A549 (cell line): ENCODE measurements around the gene PNLDC1. TPM values are rescaled to one million over a fixed set of nuclear protein-coding genes. Genes with fewer than 3 reads are reported as not detected.

Experiments
- ATAC-seq, 2 experiments: fragments of 200-7000 bp in 1 of 2; fragments of >200 bp in 1 of 2; cut with Nextera tagmentation in 1 of 2; cut with Tn5 transposase in 1 of 2; 3 replicates each; pipeline versions ENCODE4 v1.8.0 to v1.9.1; 2018 to 2020; ENCODE audit warnings: mild to moderate bottlenecking in 1 of 2, moderate library complexity in 1 of 2
- CTCF ChIA-PET: fragments of 300-600 bp; sonication (Branson Sonifier 250); formaldehyde crosslinking; extraction: SDS; loops from one replicate; lab custom pipeline; 2021; ENCODE audit warnings: antibody characterized with exemption, inconsistent platforms; lab: Yijun Ruan, JAX
- POLR2A ChIA-PET: fragments of 350-600 bp; formaldehyde crosslinking; extraction: SDS; loops from one replicate; lab custom pipeline; 2021; ENCODE audit warnings: antibody characterized with exemption, inconsistent platforms; lab: Yijun Ruan, JAX
- DNase-seq, 2 experiments: peaks; one replicate each; pipeline versions ENCODE4 v3.0.0 to v3.0.0-alpha.2; 2011 to 2016; ENCODE audit warnings: low read depth in 1 of 2, low spot score in 1 of 2
- FAIRE-seq: peaks from 2 replicates; lab custom pipeline; 2011; peaks lifted over from hg19 to GRCh38; lab: Jason Lieb, UNC
- H3K27ac ChIP-seq, 2 experiments: fragments of >200 bp; sonication (Bioruptor Twin); formaldehyde crosslinking; 3 replicates each; pipeline ENCODE4 v1.5.1; 2016 to 2017
- H3K4me1 ChIP-seq: fragments of >200 bp; sonication (Bioruptor Twin); formaldehyde crosslinking; 3 replicates; pipeline ENCODE4 v1.6.1; 2016
- H3K4me2 ChIP-seq: fragments of >200 bp; sonication (Bioruptor Twin); formaldehyde crosslinking; 3 replicates; pipeline ENCODE4 v1.6.1; 2016
- H3K4me3 ChIP-seq: fragments of >200 bp; sonication (Bioruptor Twin); formaldehyde crosslinking; 3 replicates; pipeline ENCODE4 v1.5.1; 2016
- H3K9me3 ChIP-seq: fragments of >200 bp; sonication (Bioruptor Twin); formaldehyde crosslinking; 3 replicates; pipeline ENCODE4 v1.6.1; 2016
- BCL3 ChIP-seq: fragments of >200 bp; sonication (Bioruptor Twin); formaldehyde crosslinking; IDR thresholded peaks from 3 replicates; pipeline ENCODE4 v1.6.1; 2016
- CHD4 ChIP-seq: fragments of 200-600 bp; sonication (generic); IDR thresholded peaks from 2 replicates; pipeline ENCODE4 v1.6.1; 2016; ENCODE audit warnings: antibody characterized with exemption, mild to moderate bottlenecking, borderline replicate concordance
- CTCF ChIP-seq: fragments of >200 bp; sonication (Bioruptor Twin); formaldehyde crosslinking; IDR thresholded peaks from 3 replicates; pipeline ENCODE4 v1.5.1; 2016
- EHF ChIP-seq: fragments of 250-450 bp; sonication (Bioruptor Pico); IDR thresholded peaks from 2 replicates; pipeline ENCODE4 v1.5.0; 2020; ENCODE audit warnings: mild to moderate bottlenecking
- FOSB ChIP-seq: fragments of 250-450 bp; sonication (Bioruptor Pico); IDR thresholded peaks from 2 replicates; pipeline ENCODE4 v1.5.0; 2020; ENCODE audit warnings: mild to moderate bottlenecking, moderate library complexity
- FOSL2 ChIP-seq, 2 experiments: fragments of 450-650 bp in 1 of 2; fragments of >200 bp in 1 of 2; sonication (Bioruptor Twin) in 1 of 2; formaldehyde crosslinking; IDR thresholded peaks; 2 replicates each; pipeline versions ENCODE4 v1.5.0 to v1.6.1; 2016 to 2020; ENCODE audit warnings: mild to moderate bottlenecking in 1 of 2, moderate library complexity in 1 of 2
- GATA3 ChIP-seq: IDR thresholded peaks from 2 replicates; pipeline ENCODE4 v1.6.1; 2012; ENCODE audit warnings: borderline replicate concordance
- HDAC2 ChIP-seq: fragments of 200-600 bp; sonication (generic); IDR thresholded peaks from 2 replicates; pipeline ENCODE4 v1.6.1; 2016
- HEYL ChIP-seq: fragments of 250-450 bp; sonication (Bioruptor Pico); IDR thresholded peaks from 2 replicates; pipeline ENCODE4 v1.8.0; 2021; ENCODE audit warnings: mild to moderate bottlenecking, moderate library complexity
- HOXA7 ChIP-seq: fragments of 250-450 bp; sonication (Bioruptor Pico); IDR thresholded peaks from 2 replicates; pipeline ENCODE4 v1.5.0; 2020; ENCODE audit warnings: mild to moderate bottlenecking, moderate library complexity
- HOXB13 ChIP-seq: fragments of 250-450 bp; sonication (Bioruptor Pico); IDR thresholded peaks from 2 replicates; pipeline ENCODE4 v1.5.0; 2020; ENCODE audit warnings: low read depth, mild to moderate bottlenecking, moderate library complexity
- KDM1A ChIP-seq: fragments of 200-600 bp; sonication (generic); IDR thresholded peaks from 2 replicates; pipeline ENCODE4 v1.6.1; 2016; ENCODE audit warnings: low read depth, mild to moderate bottlenecking
- MAFK ChIP-seq: fragments of 450-650 bp; IDR thresholded peaks from 2 replicates; pipeline ENCODE4 v1.6.1; 2014; ENCODE audit not compliant: partially characterized antibody
- NFE2L2 ChIP-seq: fragments of 150-350 bp; conservative IDR thresholded peaks from 2 replicates; pipeline ENCODE4 v1.6.1; 2014; ENCODE audit warnings: low read length
- PHF8 ChIP-seq: fragments of 200-600 bp; sonication (generic); IDR thresholded peaks from 2 replicates; pipeline ENCODE4 v1.6.1; 2016; ENCODE audit warnings: low read depth, mild to moderate bottlenecking, antibody characterized with exemption, moderate library complexity, borderline replicate concordance
- RAD21 ChIP-seq, 2 experiments: fragments of >200 bp in 1 of 2; sonication (Bioruptor Twin) in 1 of 2; formaldehyde crosslinking in 1 of 2; IDR thresholded peaks in 1 of 2; conservative IDR thresholded peaks in 1 of 2; 2 replicates in 1 of 2; 3 replicates in 1 of 2; pipeline ENCODE4 v1.6.1; 2012 to 2018; ENCODE audit warnings: inconsistent platforms in 1 of 2
- RARB ChIP-seq: fragments of 250-450 bp; sonication (Bioruptor Pico); IDR thresholded peaks from 2 replicates; pipeline ENCODE4 v1.8.0; 2021; ENCODE audit warnings: mild to moderate bottlenecking, moderate library complexity
- RFX5 ChIP-seq: fragments of 450-650 bp; IDR thresholded peaks from 2 replicates; pipeline ENCODE4 v1.7.1; 2014; ENCODE audit warnings: antibody characterized with exemption, mild to moderate bottlenecking, moderate library complexity
- SMC3 ChIP-seq: fragments of >200 bp; sonication (Bioruptor Twin); formaldehyde crosslinking; IDR thresholded peaks from 3 replicates; pipeline ENCODE4 v1.6.1; 2018; ENCODE audit warnings: inconsistent platforms
- SREBF2 ChIP-seq: fragments of 450-650 bp; IDR thresholded peaks from 2 replicates; pipeline ENCODE4 v1.6.1; 2014; ENCODE audit warnings: mild to moderate bottlenecking, moderate library complexity
- TP53 ChIP-seq: fragments of 250-450 bp; sonication (Bioruptor Pico); IDR thresholded peaks from 2 replicates; pipeline ENCODE4 v1.5.0; 2021; ENCODE audit warnings: mild to moderate bottlenecking, moderate library complexity
- ZFP36 ChIP-seq: fragments of 450-650 bp; IDR thresholded peaks from 2 replicates; pipeline ENCODE4 v1.6.1; 2014; ENCODE audit warnings: borderline replicate concordance; ENCODE audit not compliant: partially characterized antibody
- ZNF302 ChIP-seq: fragments of 250-450 bp; sonication (Bioruptor Pico); IDR thresholded peaks from 2 replicates; pipeline ENCODE4 v1.9.0; 2021; ENCODE audit warnings: inconsistent platforms, mild to moderate bottlenecking, moderate library complexity
- WGBS: methylation state at CpG from one replicate; pipeline ENCODE4 v1.1.6; 2017; ENCODE audit errors: missing lambda C conversion rate; 5-methylcytosine and 5-hydroxymethylcytosine counted together
- polyA minus RNA-seq: library from RNA; depleted of rRNA, polyadenylated mRNA; stranded (reverse); fragments of >200 nt; gene quantifications from 2 replicates; pipeline ENCODE4 v1.2.3, GENCODE V29; 2011; rRNA and poly(A)+ RNA removed
- polyA plus RNA-seq, 4 experiments: library from polyadenylated mRNA; depleted of rRNA in 3 of 4; stranded (reverse); fragments of >200 nt; fragmentation: RNase III in 1 of 4; extraction: RNeasy Plus Mini Kit Qiagen cat#74134 plus additional on column Dnase treatment in 1 of 4; gene quantifications; 2 replicates in 3 of 4; 3 replicates in 1 of 4; pipeline ENCODE4 v1.2.3, GENCODE V29; 2011 to 2017
- TF ChIP-seq, protein P1 (sequence below): fragments of 250-450 bp; sonication (Bioruptor Pico); IDR thresholded peaks from 2 replicates; pipeline ENCODE4 v1.5.0; 2021; ENCODE audit warnings: mild to moderate bottlenecking, moderate library complexity, borderline replicate concordance
- TF ChIP-seq, protein P2 (sequence below): fragments of 250-450 bp; sonication (Bioruptor Pico); IDR thresholded peaks from 2 replicates; pipeline ENCODE4 v1.5.0; 2020; ENCODE audit warnings: low read depth, mild to moderate bottlenecking, moderate library complexity
- TF ChIP-seq, protein P3 (sequence below): IDR thresholded peaks from 2 replicates; pipeline ENCODE4 v1.6.1; 2012
- TF ChIP-seq, protein P4 (sequence below): fragments of 450-650 bp; IDR thresholded peaks from 2 replicates; pipeline ENCODE4 v1.6.1; 2014; ENCODE audit warnings: antibody characterized with exemption

The PNLDC1 gene, protein sequence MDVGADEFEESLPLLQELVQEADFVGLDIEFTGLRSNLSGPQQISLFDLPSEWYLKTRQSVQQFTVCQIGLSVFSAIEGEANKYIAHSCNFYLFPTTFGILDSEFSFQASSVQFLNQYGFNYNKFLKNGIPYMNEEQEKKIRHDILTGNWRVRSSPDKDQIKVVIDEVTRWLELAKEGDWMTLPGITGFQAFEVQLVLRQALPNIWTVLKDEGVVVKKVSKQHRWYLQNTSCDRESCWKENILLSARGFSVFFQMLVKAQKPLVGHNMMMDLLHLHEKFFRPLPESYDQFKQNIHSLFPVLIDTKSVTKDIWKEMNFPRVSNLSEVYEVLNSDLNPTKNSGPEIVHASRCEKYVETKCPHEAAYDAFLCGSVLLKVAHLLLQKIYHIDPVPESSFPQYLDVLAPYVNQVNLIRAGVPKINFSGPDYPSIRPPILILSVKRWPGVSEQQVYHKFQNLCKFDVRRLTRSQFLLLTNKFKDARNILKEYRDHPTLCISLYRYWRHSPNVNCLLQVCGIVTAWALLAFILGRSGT
- polyA plus RNA-seq (2011; rRNA removed) (0.07 and 0.09 TPM in 2 replicates), polyA plus RNA-seq (2017; fragmentation: RNase III; extraction: RNeasy Plus Mini Kit Qiagen cat#74134 plus additional on column Dnase treatment) (0.08 to 0.13 TPM (median 0.12 TPM) in 3 replicates), polyA minus RNA-seq (not detected in 2 replicates)
- polyA plus RNA-seq (2012; cell fraction: cytosol; rRNA removed): 0.09 and 0.15 TPM in 2 replicates
- polyA plus RNA-seq (2012; cell fraction: nucleus; rRNA removed): 0.26 and 0.38 TPM in 2 replicates

DNA sequence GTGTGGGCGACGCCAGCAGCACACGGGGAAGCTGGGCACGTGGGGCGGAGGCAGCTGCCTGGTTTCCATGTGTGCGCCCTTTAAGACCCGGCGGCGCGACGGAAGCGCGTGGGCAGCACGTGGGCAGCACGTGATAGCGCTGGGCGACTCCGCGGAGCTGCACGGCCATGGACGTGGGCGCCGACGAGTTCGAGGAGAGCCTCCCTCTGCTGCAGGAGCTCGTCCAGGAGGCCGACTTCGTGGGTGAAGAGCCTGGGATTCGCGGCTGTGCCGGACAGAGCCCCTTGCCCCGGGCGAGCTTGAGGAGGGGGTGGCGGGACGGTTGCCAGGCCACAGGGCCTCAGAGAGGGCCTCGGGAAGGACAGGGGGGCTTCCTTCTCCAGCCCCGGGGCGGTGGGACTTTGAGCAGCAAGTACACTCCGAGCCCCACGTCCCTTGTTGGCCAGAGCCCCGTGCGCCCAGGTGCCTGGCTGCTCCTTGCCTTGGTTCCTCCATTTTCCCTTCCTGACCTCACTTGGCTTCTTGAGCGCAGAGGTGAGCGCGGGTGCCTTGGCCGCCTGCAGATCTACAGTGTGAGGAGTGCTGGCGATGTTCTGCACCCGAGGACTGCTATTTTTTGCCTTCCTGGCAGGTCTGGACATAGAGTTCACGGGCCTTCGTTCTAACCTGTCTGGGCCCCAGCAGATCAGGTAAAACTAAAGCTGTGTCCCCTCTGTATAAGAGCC lies at the start of gene PNLDC1:
Gene PNLDC1, plus strand, starts transcription at position 136 of the 725 bp plus-strand sequence. Its CDS starts 32 bp downstream, at position 168.
- ATAC-seq: no peak; a peak in 1 of 6 replicates
- TF ChIP-seq FOSL2 (IDR thresholded peaks at IDR 0.05) (no peak), FOSL2 (CRISPR knock-in tag; IDR thresholded peaks at IDR 0.05) (no peak), PHF8 (no peak), HOXA7 (CRISPR knock-in tag) (no peak), FOSB (no peak), SMC3 (no peak), MAFK (no peak), CHD4 (no peak), ZFP36 (no peak), ZNF302 (CRISPR knock-in tag) (no peak)
- TF ChIP-seq, protein P1, sequence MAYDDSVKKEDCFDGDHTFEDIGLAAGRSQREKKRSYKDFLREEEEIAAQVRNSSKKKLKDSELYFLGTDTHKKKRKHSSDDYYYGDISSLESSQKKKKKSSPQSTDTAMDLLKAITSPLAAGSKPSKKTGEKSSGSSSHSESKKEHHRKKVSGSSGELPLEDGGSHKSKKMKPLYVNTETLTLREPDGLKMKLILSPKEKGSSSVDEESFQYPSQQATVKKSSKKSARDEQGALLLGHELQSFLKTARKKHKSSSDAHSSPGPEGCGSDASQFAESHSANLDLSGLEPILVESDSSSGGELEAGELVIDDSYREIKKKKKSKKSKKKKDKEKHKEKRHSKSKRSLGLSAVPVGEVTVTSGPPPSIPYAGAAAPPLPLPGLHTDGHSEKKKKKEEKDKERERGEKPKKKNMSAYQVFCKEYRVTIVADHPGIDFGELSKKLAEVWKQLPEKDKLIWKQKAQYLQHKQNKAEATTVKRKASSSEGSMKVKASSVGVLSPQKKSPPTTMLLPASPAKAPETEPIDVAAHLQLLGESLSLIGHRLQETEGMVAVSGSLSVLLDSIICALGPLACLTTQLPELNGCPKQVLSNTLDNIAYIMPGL (CRISPR knock-in tag): no peak
- TF ChIP-seq, protein P2, sequence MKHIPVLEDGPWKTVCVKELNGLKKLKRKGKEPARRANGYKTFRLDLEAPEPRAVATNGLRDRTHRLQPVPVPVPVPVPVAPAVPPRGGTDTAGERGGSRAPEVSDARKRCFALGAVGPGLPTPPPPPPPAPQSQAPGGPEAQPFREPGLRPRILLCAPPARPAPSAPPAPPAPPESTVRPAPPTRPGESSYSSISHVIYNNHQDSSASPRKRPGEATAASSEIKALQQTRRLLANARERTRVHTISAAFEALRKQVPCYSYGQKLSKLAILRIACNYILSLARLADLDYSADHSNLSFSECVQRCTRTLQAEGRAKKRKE: no peak
- TF ChIP-seq, protein P3, sequence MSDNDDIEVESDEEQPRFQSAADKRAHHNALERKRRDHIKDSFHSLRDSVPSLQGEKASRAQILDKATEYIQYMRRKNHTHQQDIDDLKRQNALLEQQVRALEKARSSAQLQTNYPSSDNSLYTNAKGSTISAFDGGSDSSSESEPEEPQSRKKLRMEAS: no peak
- TF ChIP-seq, all 56 proteins: peak for 0
- no peak within 1 kb of the TSS for H3K27ac ChIP-seq
- no peak within 1 kb of the TSS for H3K4me2 ChIP-seq
- no peak for FAIRE-seq
- POLR2A ChIA-PET: no interaction called here
- no peak within 1 kb of the TSS for H3K4me3 ChIP-seq
- H3K4me1 ChIP-seq: peaks cover 4% of the 10 kb centered on the region; the same call in 1 of the 3 replicates
- H3K9me3 ChIP-seq: no peaks in the 10 kb centered on the region
- no peak for DNase-seq
- WGBS: 94% methylated on average over 33 of the region's 50 CpGs
- CTCF ChIA-PET: no interaction called here

- Histone ChIP-seq H3K4me1 (no peaks in the 10 kb centered on the region), H3K4me2 (no peak overlapping the region), H3K27ac (no peak overlapping the region), H3K4me3 (no peak overlapping the region), H3K9me3 (no peaks in the 10 kb centered on the region)
- DNase-seq: no peak
- TF ChIP-seq EHF (CRISPR knock-in tag): no peak
- TF ChIP-seq, protein P4, sequence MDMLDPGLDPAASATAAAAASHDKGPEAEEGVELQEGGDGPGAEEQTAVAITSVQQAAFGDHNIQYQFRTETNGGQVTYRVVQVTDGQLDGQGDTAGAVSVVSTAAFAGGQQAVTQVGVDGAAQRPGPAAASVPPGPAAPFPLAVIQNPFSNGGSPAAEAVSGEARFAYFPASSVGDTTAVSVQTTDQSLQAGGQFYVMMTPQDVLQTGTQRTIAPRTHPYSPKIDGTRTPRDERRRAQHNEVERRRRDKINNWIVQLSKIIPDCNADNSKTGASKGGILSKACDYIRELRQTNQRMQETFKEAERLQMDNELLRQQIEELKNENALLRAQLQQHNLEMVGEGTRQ: no peak
- no peak for TF ChIP-seq CTCF
- no peak for TF ChIP-seq BCL3
- no peak for TF ChIP-seq SMC3
- no peak for TF ChIP-seq HEYL
- TF ChIP-seq SREBF2: no peak
- TF ChIP-seq RARB (CRISPR knock-in tag): no peak
- TF ChIP-seq RAD21 (conservative IDR thresholded peaks at IDR 0.05 in 1 of 2, IDR thresholded peaks at IDR 0.05 in 1 of 2): no peak
- no peak for TF ChIP-seq GATA3
- no peak for TF ChIP-seq RFX5
- TF ChIP-seq NFE2L2: no peak
- no peak for TF ChIP-seq ZFP36
- no peak for TF ChIP-seq TP53
- TF ChIP-seq HDAC2: no peak
- TF ChIP-seq KDM1A: no peak
- TF ChIP-seq HOXB13 (CRISPR knock-in tag): no peak
- ATAC-seq: no peak
- ChIA-PET POLR2A (interaction anchor here (1.0 kb wide), 1 partner anchor 10 kb away, joined by 6 read pairs; the partner anchor contains the start of gene ACAT2), CTCF (interaction anchor here (0.7 to 1.5 kb wide), 2 partner anchors 10 to 17 kb away, joined by 4 read pairs; partner anchors contain the start of gene ACAT2)
- WGBS: 84% methylated on average over 3 of the region's 3 CpGs
- no peak for FAIRE-seq
These were observed 48.6 kb upstream of the PNLDC1 start for GRCh38 chr6:159751448-159751847.
